Limb (tissue), 2 donors: Measurements from ENCODE around the gene EPX.
A peak's percentile ranks its signal among the peaks of the same experiment; 100 is the strongest.

Experiments
- DNase-seq, 2 donors: peaks; one replicate each; pipeline ENCODE4 v3.0.0-alpha.2; 2016; ENCODE audit errors: extremely low spot score in 2 of 2

EPX gene

DNA sequence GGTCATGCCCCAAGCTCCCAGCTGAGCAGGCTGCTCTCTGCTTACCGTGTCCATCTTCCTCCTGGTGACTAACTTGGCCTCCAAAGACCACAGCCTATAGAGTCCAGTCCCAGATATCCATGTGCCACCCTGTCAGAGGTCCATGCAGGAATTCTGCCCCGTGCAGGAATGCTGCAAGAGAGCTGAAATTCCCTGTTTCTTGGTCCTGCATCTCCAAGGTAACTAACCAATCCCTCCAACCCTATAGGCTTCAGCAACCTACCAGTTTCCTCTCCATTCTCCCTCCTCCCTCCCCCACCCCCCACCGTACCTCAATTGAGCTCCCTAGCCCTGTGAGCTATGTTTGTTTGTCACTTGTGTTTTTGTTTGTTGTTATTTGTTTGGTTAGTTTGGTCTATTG, 36.2 kb downstream of the EPX start:
- no peak for DNase-seq

DNA sequence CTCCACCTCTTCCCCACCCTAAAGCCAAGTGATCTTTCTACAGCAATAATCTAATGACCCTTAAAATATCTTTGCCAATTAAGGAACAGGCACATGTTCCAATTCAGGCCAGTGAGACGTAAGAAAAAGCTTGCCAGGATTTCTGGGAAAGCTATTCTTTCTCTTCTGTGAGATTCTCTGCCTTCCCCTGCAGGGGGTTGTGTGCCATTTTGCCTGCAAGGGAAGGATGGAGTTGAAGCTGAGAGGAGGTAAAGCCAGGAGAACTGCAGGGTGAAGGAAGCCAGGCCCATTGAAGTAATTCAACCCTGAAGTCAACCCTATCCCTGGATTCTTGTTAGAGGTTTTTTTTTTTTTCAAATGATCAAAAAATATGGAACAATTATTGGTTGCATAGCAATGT, 36.9 kb downstream of the EPX start:
- no peak for DNase-seq

- DNase-seq = no peak
Observed at GRCh38 chr17:58229881-58230280, 37.4 kb downstream of the EPX start.

GRCh38 chr17:58231641-58232040, 39.1 kb downstream of the EPX start:
- no peak for DNase-seq

GRCh38 chr17:58232707-58233156, 40.2 kb downstream of the EPX start:
- DNase-seq = no peak

GRCh38 chr17:58233543-58233942, 41.0 kb downstream of the EPX start:
- no peak for DNase-seq

- DNase-seq = no peak
Observed at GRCh38 chr17:58234512-58234911, 42.0 kb downstream of the EPX start.

GRCh38 chr17:58235821-58236220, 43.3 kb downstream of the EPX start:
- DNase-seq = no peak

DNA sequence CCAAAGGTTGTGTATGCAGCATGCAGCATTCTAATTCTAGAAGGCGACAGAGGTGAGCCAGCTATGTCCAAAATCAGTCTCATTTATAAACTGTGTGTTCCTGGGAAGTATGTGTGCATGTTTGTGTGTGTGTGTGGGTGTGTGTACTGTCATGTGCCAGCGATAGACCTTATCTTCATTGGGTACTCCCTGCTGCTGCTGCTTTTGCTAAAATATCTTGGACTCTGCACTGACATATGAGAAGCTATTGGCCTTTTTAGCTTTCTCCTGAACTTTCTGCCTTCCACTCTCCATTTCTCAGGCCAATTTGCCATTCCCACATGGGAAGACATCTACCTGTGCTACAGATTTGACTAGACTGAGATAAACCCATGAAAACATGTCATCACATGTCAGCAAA, 43.9 kb downstream of the EPX start:
- DNase-seq = no peak

GRCh38 chr17:58238147-58238634, 45.7 kb downstream of the EPX start, which contains the start of gene LPO:
Gene LPO (plus strand): TSS chr17:58238584. CDS start chr17:58242980, 4,396 bp downstream.
- no peak for DNase-seq

GRCh38 chr17:58239987-58240386, 47.5 kb downstream of the EPX start:
- DNase-seq = no peak

GRCh38 chr17:58242171-58242784, 49.8 kb downstream of the EPX start:
- no peak for DNase-seq

DNA sequence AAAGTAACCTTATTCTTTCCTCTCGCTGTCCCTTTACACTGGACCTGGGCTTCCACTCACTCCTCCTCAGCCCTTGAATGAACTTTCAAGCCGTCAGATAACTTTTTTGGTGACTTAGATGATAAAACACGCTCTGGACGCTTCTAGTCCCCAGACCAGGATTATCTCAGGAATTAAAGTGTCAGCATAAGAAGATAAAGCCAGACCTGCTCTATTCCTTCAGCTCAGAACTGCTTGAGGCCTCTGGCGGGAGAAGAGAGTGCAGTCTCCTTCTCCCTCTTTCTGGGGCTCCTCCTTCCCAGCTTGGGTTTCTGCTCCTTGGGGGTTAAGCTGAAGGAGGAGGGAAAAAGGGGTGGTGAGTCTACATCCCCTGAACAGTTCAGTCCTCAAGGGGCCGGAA, 52.4 kb downstream of the EPX start:
- no peak for DNase-seq

- DNase-seq = no peak
Observed at GRCh38 chr17:58245428-58246103, 53.0 kb downstream of the EPX start.

- no peak for DNase-seq
Observed at GRCh38 chr17:58246104-58246740, 53.7 kb downstream of the EPX start.

DNA sequence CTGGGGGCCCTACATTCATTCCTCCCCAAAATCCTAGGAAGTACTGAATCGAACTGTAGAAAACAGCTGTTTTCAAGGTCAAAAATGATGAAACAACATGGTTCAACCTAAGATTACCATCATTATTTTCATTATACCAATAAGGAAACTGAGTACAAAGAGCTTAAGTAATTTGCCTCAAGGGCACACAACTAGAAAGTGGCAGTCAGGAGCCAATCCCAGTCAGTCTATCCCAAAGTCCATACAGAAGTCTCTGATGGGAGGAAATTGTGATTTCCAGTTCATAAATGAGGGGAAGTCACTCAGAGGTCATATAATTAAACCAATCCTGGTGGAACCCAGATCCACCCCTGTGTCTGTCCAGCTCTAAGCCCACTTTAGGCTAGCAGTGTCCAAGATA, 54.3 kb downstream of the EPX start:
- DNase-seq = no peak

DNA sequence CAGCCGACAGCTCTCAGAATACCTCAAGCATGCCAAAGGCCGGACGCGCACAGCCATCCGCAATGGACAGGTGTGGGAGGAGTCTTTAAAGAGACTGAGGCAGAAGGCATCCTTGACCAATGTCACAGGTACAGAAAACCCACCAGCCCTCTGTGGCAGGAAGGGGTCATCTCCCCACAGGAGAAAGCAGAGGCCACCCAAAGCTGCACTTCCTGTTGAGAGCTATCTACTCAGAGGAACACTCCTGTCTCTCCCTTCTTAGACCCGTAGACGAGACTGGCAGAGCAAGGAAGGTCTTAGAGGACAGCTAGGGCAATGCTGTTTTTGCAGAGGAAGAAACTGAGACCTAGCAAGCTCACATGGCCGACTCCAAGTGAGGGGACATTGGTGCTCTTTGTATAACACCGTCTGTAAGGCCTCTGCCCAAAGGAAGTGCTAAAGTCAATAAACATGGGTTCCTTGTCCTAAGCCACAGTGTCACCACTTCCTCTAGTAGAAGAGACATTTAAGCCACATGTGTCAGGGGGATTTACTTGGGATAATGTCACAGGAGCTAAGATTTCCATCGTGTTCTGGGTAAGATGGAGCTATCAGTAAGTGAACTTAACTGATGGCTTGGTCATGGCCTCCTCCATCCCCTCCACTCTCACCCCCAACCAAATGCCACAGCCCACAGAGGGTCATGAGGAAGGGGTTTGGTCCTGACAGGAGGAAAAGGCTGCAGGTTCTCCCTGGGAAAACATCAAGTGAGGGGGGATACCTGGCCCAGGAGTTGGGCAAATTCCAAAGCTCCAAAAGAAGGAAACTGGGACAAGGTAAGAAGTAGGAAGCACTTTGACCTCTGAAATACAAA, 55.2 kb downstream of the EPX start:
- no peak for DNase-seq

DNA sequence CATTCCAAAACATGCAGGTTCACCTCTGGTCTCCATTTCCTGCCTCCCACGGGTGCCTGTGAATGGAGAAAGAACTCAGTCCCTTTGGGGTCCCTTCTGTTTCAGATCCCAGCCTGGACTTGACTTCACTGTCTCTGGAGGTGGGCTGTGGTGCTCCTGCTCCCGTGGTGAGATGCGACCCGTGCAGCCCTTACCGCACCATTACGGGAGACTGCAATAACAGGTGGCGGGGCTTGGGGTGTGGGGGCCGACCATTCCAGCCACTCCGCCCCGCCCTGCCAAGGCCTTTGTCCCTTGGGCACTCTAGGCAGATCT, 56.4 kb downstream of the EPX start:
- DNase-seq = no peak

DNA sequence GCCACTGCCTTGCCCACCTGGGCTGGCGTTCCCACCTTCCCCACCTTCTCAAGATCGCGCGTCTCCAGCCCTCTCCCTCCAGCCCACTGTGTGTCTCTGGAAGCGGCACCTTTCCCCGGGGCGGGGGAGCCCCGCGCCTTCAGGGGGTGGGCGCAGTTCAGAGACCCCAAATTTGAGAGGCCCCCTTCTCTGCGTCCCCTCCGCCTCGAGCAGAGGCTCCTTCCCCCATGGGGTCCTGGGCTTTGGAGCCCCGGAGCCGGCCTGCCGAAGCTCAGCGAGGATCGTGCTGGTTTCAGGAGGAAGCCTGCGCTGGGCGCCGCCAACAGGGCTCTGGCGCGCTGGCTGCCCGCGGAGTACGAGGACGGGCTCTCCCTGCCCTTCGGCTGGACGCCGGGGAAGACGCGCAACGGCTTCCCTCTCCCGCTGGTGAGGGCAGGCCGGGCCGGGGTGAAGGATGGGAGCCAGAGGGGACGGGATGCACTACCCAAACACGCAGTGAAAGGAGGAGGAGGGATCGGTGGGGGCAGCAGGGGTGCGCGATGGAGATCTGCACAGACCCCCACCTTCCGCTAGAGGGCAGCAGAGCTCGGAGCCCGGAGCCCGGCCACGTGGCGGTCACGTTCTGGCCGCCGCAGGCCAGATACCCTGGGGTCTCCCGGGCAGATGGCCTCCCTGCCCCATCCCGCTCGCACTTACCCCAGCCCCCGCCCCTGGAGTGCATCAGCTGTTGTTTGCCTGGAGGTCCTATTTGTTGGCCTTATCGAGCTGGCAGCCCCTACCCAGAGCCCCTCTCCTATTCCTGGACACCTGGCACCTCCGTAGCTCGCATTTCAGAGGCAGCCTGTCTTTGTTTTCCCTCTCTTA, 57.0 kb downstream of the EPX start:
- DNase-seq = peak; percentile 61 to 89

- no peak for DNase-seq
Observed at GRCh38 chr17:58250344-58251011, 58.0 kb downstream of the EPX start.
